ENCODE results near the gene POLD3.

GRCh38 chr11:74678041-74678440 lies 85.7 kb downstream of the POLD3 start:
- TF ChIP-seq EZH2 (IDR thresholded peaks at IDR 0.05) (no peak), POLR2AphosphoS5 (IDR thresholded peaks at IDR 0.05; ENCODE audit: borderline replicate concordance, low read depth, low read length) (no peak)
